HepG2 (cell line): ENCODE measurements around the gene CAPG. TPM values are rescaled to one million over a fixed set of nuclear protein-coding genes. Genes with fewer than 3 reads are reported as not detected.

Source experiments
- ATAC-seq: fragments of 200-7000 bp; cut with Tn5 transposase; 3 replicates; pipeline ENCODE4 v1.9.1; 2020; ENCODE audit warnings: mild to moderate bottlenecking, moderate library complexity
- BruUV-seq: library from RNA; stranded (reverse); fragments of 400-500 nt; replicated peaks from 2 replicates; lab custom pipeline; 2021; lab: Mats Ljungman, UMichigan
- CTCF ChIA-PET: fragments of 300-600 bp; formaldehyde crosslinking; extraction: SDS; loops from one replicate; lab custom pipeline; 2021; ENCODE audit warnings: low total read pairs, inconsistent platforms, low intra/inter-chr PET ratio; lab: Yijun Ruan, JAX
- POLR2A ChIA-PET: fragments of 350-600 bp; sonication (Branson Sonifier 250); formaldehyde crosslinking; loops from one replicate; lab custom pipeline; 2020; ENCODE audit warnings: antibody characterized with exemption, inconsistent platforms; lab: Yijun Ruan, JAX
- DNase-seq: peaks from one replicate; pipeline ENCODE4 v3.0.0-alpha.2; 2015; ENCODE audit warnings: low spot score
- FAIRE-seq: peaks from 3 replicates; lab custom pipeline; 2011; peaks lifted over from hg19 to GRCh38; lab: Jason Lieb, UNC
- H2AFZ ChIP-seq: one replicate; pipeline ENCODE4 v1.6.1; 2011; ENCODE audit warnings: low read length, inconsistent platforms
- H3K27ac ChIP-seq: fragments of 300-600 bp; 3 replicates; pipeline ENCODE4 v1.8.0; 2011; ENCODE audit warnings: mixed run types, mild to moderate bottlenecking, mixed read lengths, low read length, inconsistent platforms; ENCODE audit not compliant: insufficient read depth; ENCODE audit errors: extremely low read length
- H3K27me3 ChIP-seq, 2 experiments: fragments of 200-600 bp in 1 of 2; 2 replicates in 1 of 2; 3 replicates in 1 of 2; pipeline versions ENCODE4 v1.6.0 to v1.8.0; 2011; ENCODE audit warnings: low read length in 2 of 2, mild to moderate bottlenecking in 2 of 2, moderate library complexity in 2 of 2, inconsistent platforms in 1 of 2; ENCODE audit not compliant: insufficient read depth in 2 of 2, control insufficient read depth in 1 of 2
- H3K36me3 ChIP-seq, 2 experiments: fragments of 200-600 bp in 1 of 2; replicated peaks in 1 of 2; 2 replicates in 1 of 2; 3 replicates in 1 of 2; pipeline versions ENCODE4 v1.5.1 to v1.8.0; 2011; ENCODE audit warnings: low read length in 2 of 2, inconsistent platforms in 1 of 2; ENCODE audit not compliant: insufficient read depth in 2 of 2, control insufficient read depth in 1 of 2
- H3K4me1 ChIP-seq: 2 replicates; pipeline ENCODE4 v1.5.1; 2012; ENCODE audit warnings: low read length, inconsistent platforms; ENCODE audit not compliant: insufficient read depth
- H3K4me2 ChIP-seq: 2 replicates; pipeline ENCODE4 v1.6.0; 2011; ENCODE audit warnings: low read depth, low read length, inconsistent platforms
- H3K4me3 ChIP-seq, 3 experiments: fragments of 200-600 bp in 1 of 3; sonication (generic), shearing (Covaris generic) in 1 of 3; replicated peaks in 1 of 3; 2 replicates each; pipeline ENCODE4 v1.5.1; 2011 to 2016; ENCODE audit warnings: low read length in 3 of 3, inconsistent platforms in 2 of 3, low read depth in 2 of 3, mild to moderate bottlenecking in 2 of 3, control low read depth in 1 of 3, mixed read lengths in 1 of 3; ENCODE audit not compliant: insufficient read depth in 1 of 3
- H3K79me2 ChIP-seq: one replicate; pipeline ENCODE4 v1.6.1; 2011; ENCODE audit warnings: low read length, inconsistent platforms; ENCODE audit not compliant: insufficient read depth
- H3K9ac ChIP-seq: 2 replicates; pipeline ENCODE4 v1.6.0; 2011; ENCODE audit warnings: mild to moderate bottlenecking, low read depth, low read length, inconsistent platforms; ENCODE audit not compliant: insufficient read depth
- H3K9me3 ChIP-seq: 2 replicates; pipeline ENCODE4 v1.5.1; 2012; ENCODE audit warnings: mild to moderate bottlenecking, low read length
- H4K20me1 ChIP-seq: 2 replicates; pipeline ENCODE4 v1.6.0; 2011; ENCODE audit warnings: inconsistent platforms, mild to moderate bottlenecking, low read length, moderate library complexity; ENCODE audit not compliant: insufficient read depth
- ATRX ChIP-seq: sonication (generic); formaldehyde crosslinking; IDR thresholded peaks from 2 replicates; pipeline ENCODE4 v1.4.0; 2020; ENCODE audit warnings: missing genetic modification reagents, borderline replicate concordance
- FOXO4 ChIP-seq: sonication (generic); formaldehyde crosslinking; conservative IDR thresholded peaks from 2 replicates; pipeline ENCODE4 v1.8.1; 2023; ENCODE audit warnings: missing genetic modification reagents
- HNF4G ChIP-seq, 2 experiments: sonication (generic) in 1 of 2; formaldehyde crosslinking in 1 of 2; IDR thresholded peaks; 2 replicates each; pipeline versions ENCODE4 v1.4.0 to v1.6.1; 2011 to 2020; ENCODE audit warnings: borderline replicate concordance in 2 of 2, low read depth in 2 of 2, mild to moderate bottlenecking in 2 of 2, low read length in 1 of 2, missing genetic modification reagents in 1 of 2, moderate library complexity in 1 of 2
- KDM5A ChIP-seq: fragments of 200-600 bp; sonication (generic); IDR thresholded peaks from 2 replicates; pipeline ENCODE4 v1.7.0; 2018; ENCODE audit warnings: antibody characterized with exemption, mild to moderate bottlenecking, low read length, borderline replicate concordance
- NBN ChIP-seq: fragments of 450-650 bp; conservative IDR thresholded peaks from 2 replicates; pipeline ENCODE4 v1.6.1; 2017
- NFE2L2 ChIP-seq: fragments of 150-350 bp; IDR thresholded peaks from 2 replicates; pipeline ENCODE4 v1.6.1; 2014; ENCODE audit warnings: low read length
- NR2C2 ChIP-seq: sonication (generic); formaldehyde crosslinking; IDR thresholded peaks from 2 replicates; pipeline ENCODE4 v1.4.0; 2020; ENCODE audit warnings: missing genetic modification reagents, mild to moderate bottlenecking, moderate library complexity, borderline replicate concordance
- POLR2A ChIP-seq, 2 experiments: IDR thresholded peaks; 2 replicates each; pipeline ENCODE4 v1.6.1; 2011; ENCODE audit warnings: low read depth in 2 of 2, low read length in 2 of 2, mild to moderate bottlenecking in 1 of 2, moderate library complexity in 1 of 2; ENCODE audit not compliant: insufficient read depth in 1 of 2
- RELA ChIP-seq: sonication (generic); formaldehyde crosslinking; IDR thresholded peaks from 2 replicates; pipeline ENCODE4 v1.4.0; 2020; ENCODE audit warnings: missing genetic modification reagents
- SAP130 ChIP-seq: IDR thresholded peaks from 2 replicates; pipeline ENCODE4 v1.6.1; 2016; ENCODE audit warnings: low read depth
- SOX5 ChIP-seq: IDR thresholded peaks from 2 replicates; pipeline ENCODE4 v1.6.1; 2016; ENCODE audit warnings: borderline replicate concordance
- ZNF12 ChIP-seq: sonication (generic); formaldehyde crosslinking; IDR thresholded peaks from 2 replicates; pipeline ENCODE4 v1.5.0; 2020; ENCODE audit warnings: missing genetic modification reagents
- ZNF30 ChIP-seq: sonication (generic); formaldehyde crosslinking; IDR thresholded peaks from 2 replicates; pipeline ENCODE4 v1.5.0; 2020; ENCODE audit warnings: mild to moderate bottlenecking, missing genetic modification reagents
- ZNF660 ChIP-seq: sonication (generic); formaldehyde crosslinking; IDR thresholded peaks from 2 replicates; pipeline ENCODE4 v1.5.1; 2020; ENCODE audit warnings: mild to moderate bottlenecking, low read depth, missing genetic modification reagents, borderline replicate concordance
- WGBS: methylation state at CpG from one replicate; pipeline ENCODE4 v1.1.6; 2017; ENCODE audit warnings: low lambda C conversion rate; 5-methylcytosine and 5-hydroxymethylcytosine counted together
- in situ Hi-C: cut with HindIII; loops from 2 replicates; pipeline ENCODE4 v1.10.0; 2017; ENCODE audit warnings: low pct_unique_long_range_greater_than_20kb; ENCODE audit not compliant: extremely low pct_ligation_motif_present
- intact Hi-C: fragments of 100-400 bp; cut with micrococcal nuclease; formaldehyde crosslinking; loops from one replicate; pipeline ENCODE4 v1.10.0; 2022; ENCODE audit not compliant: unreplicated experiment
- polyA plus RNA-seq, 8 experiments: library from polyadenylated mRNA; depleted of rRNA in 3 of 8; stranded (reverse) in 7 of 8; unstranded in 1 of 8; fragments of >200 nt; fragmentation: Illumina TruSeq in 4 of 8; extraction: Trizol in 4 of 8; gene quantifications; 2 replicates each; pipeline versions ENCODE4 v1.2.1 to v1.2.3, GENCODE V29; 2011 to 2016; ENCODE audit warnings: low read depth in 4 of 8, missing spikeins in 1 of 8, mixed read lengths in 1 of 8; ENCODE audit not compliant: insufficient read depth in 1 of 8
- total RNA-seq, 5 experiments: library from RNA; depleted of rRNA; stranded (reverse); fragments of >200 nt; fragmentation: Illumina TruSeq; extraction: Trizol; gene quantifications; 2 replicates each; pipeline ENCODE4 v1.2.3, GENCODE V29; 2016; ENCODE audit warnings: low read depth in 1 of 5
- TF ChIP-seq, protein P1 (sequence below), 2 experiments: sonication (generic) in 1 of 2; formaldehyde crosslinking in 1 of 2; IDR thresholded peaks; 2 replicates each; pipeline versions ENCODE4 v1.4.0 to v1.6.1; 2018 to 2020; ENCODE audit warnings: missing genetic modification reagents in 2 of 2, borderline replicate concordance in 1 of 2, low read depth in 1 of 2, mild to moderate bottlenecking in 1 of 2, missing biosample characterization in 1 of 2
- TF ChIP-seq, protein P2 (sequence below): IDR thresholded peaks from 2 replicates; pipeline ENCODE4 v1.6.1; 2016; ENCODE audit warnings: missing compliant biosample characterization, missing genetic modification reagents, borderline replicate concordance
- TF ChIP-seq, protein P3 (sequence below): sonication (generic); formaldehyde crosslinking; IDR thresholded peaks from 2 replicates; pipeline ENCODE4 v1.8.0; 2022; ENCODE audit warnings: mild to moderate bottlenecking, missing genetic modification reagents

CAPG gene
- total and polyA plus RNA-seq, 2 of the 13 experiments (the other 11 are each of a cell fraction or from before 2014, with no cell fraction given), result 12.7 to 18.2 TPM

GRCh38 chr2:85420536-85421259 is 10.5 kb upstream of the CAPG start:
- Histone ChIP-seq H3K4me3 (peak overlapping the region; percentile 41 to 97 (median 91)), H2AFZ (peak overlapping the region; percentile 52), H3K27ac (peak overlapping the region; percentile 83), H4K20me1 (no peaks in the 10 kb centered on the region), H3K9me3 (no peaks in the 10 kb centered on the region), H3K36me3 (no peaks in the 10 kb centered on the region), H3K4me2 (peak overlapping the region; percentile 97), H3K27me3 (no peaks in the 10 kb centered on the region), H3K4me1 (peaks cover 58% of the 10 kb centered on the region), H3K79me2 (peaks cover 4% of the 10 kb centered on the region), H3K9ac (peak overlapping the region; percentile 92)
- DNase-seq (peak; percentile 90), ATAC-seq (peak; percentile 66), FAIRE-seq (peak; percentile 75)
- POLR2A ChIA-PET, result interaction anchor here (0.6 to 5.7 kb wide), 39 partner anchors 8 to 211 kb away, joined by 3 to 363 read pairs (median 6); partner anchors contain the start of genes C2orf68, ELMOD3, GGCX and MAT2A
- WGBS, result under 1% methylated on average over 21 of the region's 22 CpGs
- CTCF ChIA-PET, result interaction anchor here (0.8 to 2.8 kb wide), 4 partner anchors 30 to 286 kb away, joined by 3 to 45 read pairs (median 14); partner anchors contain the start of gene MAT2A
- no TSS peak for BruUV-seq
- in situ Hi-C loops, result loop anchor here (5.0 kb wide), 2 partner anchors 47 to 132 kb away; no protein-coding TSS in a partner anchor
- intact Hi-C loops, result loop anchor here (1.0 to 5.0 kb wide), 9 partner anchors 29 to 192 kb away; partner anchors contain the start of genes C2orf68, ELMOD3, RETSAT and RNF181
- TF ChIP-seq RELA (CRISPR knock-in tag), result peak; percentile 89
- TF ChIP-seq, protein P1, sequence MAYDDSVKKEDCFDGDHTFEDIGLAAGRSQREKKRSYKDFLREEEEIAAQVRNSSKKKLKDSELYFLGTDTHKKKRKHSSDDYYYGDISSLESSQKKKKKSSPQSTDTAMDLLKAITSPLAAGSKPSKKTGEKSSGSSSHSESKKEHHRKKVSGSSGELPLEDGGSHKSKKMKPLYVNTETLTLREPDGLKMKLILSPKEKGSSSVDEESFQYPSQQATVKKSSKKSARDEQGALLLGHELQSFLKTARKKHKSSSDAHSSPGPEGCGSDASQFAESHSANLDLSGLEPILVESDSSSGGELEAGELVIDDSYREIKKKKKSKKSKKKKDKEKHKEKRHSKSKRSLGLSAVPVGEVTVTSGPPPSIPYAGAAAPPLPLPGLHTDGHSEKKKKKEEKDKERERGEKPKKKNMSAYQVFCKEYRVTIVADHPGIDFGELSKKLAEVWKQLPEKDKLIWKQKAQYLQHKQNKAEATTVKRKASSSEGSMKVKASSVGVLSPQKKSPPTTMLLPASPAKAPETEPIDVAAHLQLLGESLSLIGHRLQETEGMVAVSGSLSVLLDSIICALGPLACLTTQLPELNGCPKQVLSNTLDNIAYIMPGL (CRISPR knock-in tag; IDR thresholded peaks at IDR 0.05; ENCODE audit: borderline replicate concordance in 1 of 2, low read depth in 1 of 2), result peak; percentile 85 to 93
- no peak; the same call in 1 of the 2 replicates for TF ChIP-seq HNF4G (IDR thresholded peaks at IDR 0.05; ENCODE audit: borderline replicate concordance, low read depth, low read length)
- TF ChIP-seq HNF4G (CRISPR knock-in tag; IDR thresholded peaks at IDR 0.05; ENCODE audit: borderline replicate concordance, low read depth), result peak; percentile 56; the same call in 1 of the 2 replicates
- TF ChIP-seq ZNF30 (CRISPR knock-in tag), result no peak
- no peak for TF ChIP-seq ZNF12 (CRISPR knock-in tag)
- peak; percentile 17; the same call in 1 of the 2 replicates for TF ChIP-seq NR2C2 (CRISPR knock-in tag)
- TF ChIP-seq POLR2A (IDR thresholded peaks at IDR 0.05; ENCODE audit: insufficient read depth in 1 of 2, low read depth in 2 of 2, low read length in 2 of 2), result no peak
- TF ChIP-seq, protein P2, sequence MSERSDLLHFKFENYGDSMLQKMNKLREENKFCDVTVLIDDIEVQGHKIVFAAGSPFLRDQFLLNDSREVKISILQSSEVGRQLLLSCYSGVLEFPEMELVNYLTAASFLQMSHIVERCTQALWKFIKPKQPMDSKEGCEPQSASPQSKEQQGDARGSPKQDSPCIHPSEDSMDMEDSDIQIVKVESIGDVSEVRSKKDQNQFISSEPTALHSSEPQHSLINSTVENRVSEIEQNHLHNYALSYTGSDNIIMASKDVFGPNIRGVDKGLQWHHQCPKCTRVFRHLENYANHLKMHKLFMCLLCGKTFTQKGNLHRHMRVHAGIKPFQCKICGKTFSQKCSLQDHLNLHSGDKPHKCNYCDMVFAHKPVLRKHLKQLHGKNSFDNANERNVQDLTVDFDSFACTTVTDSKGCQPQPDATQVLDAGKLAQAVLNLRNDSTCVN (CRISPR knock-in tag), result peak; percentile 21; the same call in 1 of the 2 replicates
- no peak; the same call in 1 of the 2 replicates for TF ChIP-seq KDM5A
- TF ChIP-seq SOX5 (CRISPR knock-in tag), result peak; percentile 69; the same call in 1 of the 2 replicates
- TF ChIP-seq, protein P3, sequence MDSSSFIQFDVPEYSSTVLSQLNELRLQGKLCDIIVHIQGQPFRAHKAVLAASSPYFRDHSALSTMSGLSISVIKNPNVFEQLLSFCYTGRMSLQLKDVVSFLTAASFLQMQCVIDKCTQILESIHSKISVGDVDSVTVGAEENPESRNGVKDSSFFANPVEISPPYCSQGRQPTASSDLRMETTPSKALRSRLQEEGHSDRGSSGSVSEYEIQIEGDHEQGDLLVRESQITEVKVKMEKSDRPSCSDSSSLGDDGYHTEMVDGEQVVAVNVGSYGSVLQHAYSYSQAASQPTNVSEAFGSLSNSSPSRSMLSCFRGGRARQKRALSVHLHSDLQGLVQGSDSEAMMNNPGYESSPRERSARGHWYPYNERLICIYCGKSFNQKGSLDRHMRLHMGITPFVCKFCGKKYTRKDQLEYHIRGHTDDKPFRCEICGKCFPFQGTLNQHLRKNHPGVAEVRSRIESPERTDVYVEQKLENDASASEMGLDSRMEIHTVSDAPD (CRISPR knock-in tag), result no peak
- TF ChIP-seq NFE2L2, result no peak
- TF ChIP-seq FOXO4 (CRISPR knock-in tag), result no peak
- TF ChIP-seq SAP130 (CRISPR knock-in tag), result peak; percentile 66
- TF ChIP-seq NBN, result no peak
- TF ChIP-seq ATRX (CRISPR knock-in tag), result peak; percentile 32; the same call in 1 of the 2 replicates
- no peak for TF ChIP-seq ZNF660 (CRISPR knock-in tag)
